GM12878 (cell line): Measurements from ENCODE around the gene SHC3.

Source experiments
- CTCF ChIP-seq, 3 experiments: IDR thresholded peaks in 2 of 3; conservative IDR thresholded peaks in 1 of 3; 2 replicates each; pipeline ENCODE4 v1.5.1; 2011; ENCODE audit warnings: low read depth in 3 of 3, low read length in 3 of 3, mild to moderate bottlenecking in 3 of 3, control low read depth in 2 of 3, moderate library complexity in 2 of 3, inconsistent platforms in 1 of 3, mixed read lengths in 1 of 3; ENCODE audit not compliant: control insufficient read depth in 2 of 3, insufficient read depth in 1 of 3; ENCODE audit errors: extremely low read depth in 1 of 3
- EZH2 ChIP-seq: IDR thresholded peaks from 2 replicates; pipeline ENCODE4 v1.6.1; 2012; ENCODE audit warnings: low read depth, mild to moderate bottlenecking, control low read depth, inconsistent platforms, low read length, borderline replicate concordance; ENCODE audit not compliant: control insufficient read depth
- JUNB ChIP-seq: IDR thresholded peaks from 2 replicates; pipeline ENCODE4 v1.6.1; 2016; ENCODE audit warnings: antibody characterized with exemption, mild to moderate bottlenecking
- JUND ChIP-seq: IDR thresholded peaks from 2 replicates; pipeline ENCODE4 v1.6.1; 2012; ENCODE audit warnings: low read depth, mild to moderate bottlenecking, low read length, improper control_type of control experiment, moderate library complexity
- MAX ChIP-seq: IDR thresholded peaks from 2 replicates; pipeline ENCODE4 v1.6.1; 2012; ENCODE audit warnings: low read depth, low read length, improper control_type of control experiment
- MYC ChIP-seq: IDR thresholded peaks from 2 replicates; pipeline ENCODE4 v1.6.1; 2011; ENCODE audit warnings: mild to moderate bottlenecking, low read length, moderate library complexity, inconsistent platforms; ENCODE audit not compliant: insufficient read depth, insufficient replicate concordance, insufficient read length, severe bottlenecking
- POLR2A ChIP-seq: IDR thresholded peaks from 2 replicates; pipeline ENCODE4 v1.6.1; 2011; ENCODE audit warnings: low read depth, mild to moderate bottlenecking, low read length
- POLR2AphosphoS5 ChIP-seq: IDR thresholded peaks from 2 replicates; pipeline ENCODE4 v1.6.1; 2011; ENCODE audit warnings: mild to moderate bottlenecking, low read length, inconsistent platforms
- SMAD1 ChIP-seq: fragments of 450-650 bp; IDR thresholded peaks from 2 replicates; pipeline ENCODE4 v1.6.1; 2018; ENCODE audit warnings: mild to moderate bottlenecking, low read depth; ENCODE audit not compliant: partially characterized antibody
- SMC3 ChIP-seq: IDR thresholded peaks from 2 replicates; pipeline ENCODE4 v1.6.1; 2011; ENCODE audit warnings: low read length, improper control_type of control experiment, borderline replicate concordance
- TF ChIP-seq, protein P1 (sequence below): fragments of 450-650 bp; IDR thresholded peaks from 2 replicates; pipeline ENCODE4 v1.6.1; 2017; ENCODE audit warnings: mild to moderate bottlenecking
- TF ChIP-seq, protein P2 (sequence below): IDR thresholded peaks from 2 replicates; pipeline ENCODE4 v1.6.1; 2012; ENCODE audit warnings: low read depth, low read length, improper control_type of control experiment

GRCh38 chr9:89160806-89161205 is 17.8 kb downstream of the SHC3 start:
- TF ChIP-seq EZH2 (no peak), SMAD1 (no peak), MYC (no peak), POLR2A (no peak), CTCF (IDR thresholded peaks at IDR 0.05 in 2 of 3, conservative IDR thresholded peaks at IDR 0.05 in 1 of 3; ENCODE audit: control insufficient read depth in 2 of 3, extremely low read depth in 1 of 3, insufficient read depth in 1 of 3, low read depth in 3 of 3, low read length in 3 of 3) (no peak), MAX (no peak), JUND (no peak), POLR2AphosphoS5 (no peak), JUNB (no peak), SMC3 (no peak)
- TF ChIP-seq, protein P1, sequence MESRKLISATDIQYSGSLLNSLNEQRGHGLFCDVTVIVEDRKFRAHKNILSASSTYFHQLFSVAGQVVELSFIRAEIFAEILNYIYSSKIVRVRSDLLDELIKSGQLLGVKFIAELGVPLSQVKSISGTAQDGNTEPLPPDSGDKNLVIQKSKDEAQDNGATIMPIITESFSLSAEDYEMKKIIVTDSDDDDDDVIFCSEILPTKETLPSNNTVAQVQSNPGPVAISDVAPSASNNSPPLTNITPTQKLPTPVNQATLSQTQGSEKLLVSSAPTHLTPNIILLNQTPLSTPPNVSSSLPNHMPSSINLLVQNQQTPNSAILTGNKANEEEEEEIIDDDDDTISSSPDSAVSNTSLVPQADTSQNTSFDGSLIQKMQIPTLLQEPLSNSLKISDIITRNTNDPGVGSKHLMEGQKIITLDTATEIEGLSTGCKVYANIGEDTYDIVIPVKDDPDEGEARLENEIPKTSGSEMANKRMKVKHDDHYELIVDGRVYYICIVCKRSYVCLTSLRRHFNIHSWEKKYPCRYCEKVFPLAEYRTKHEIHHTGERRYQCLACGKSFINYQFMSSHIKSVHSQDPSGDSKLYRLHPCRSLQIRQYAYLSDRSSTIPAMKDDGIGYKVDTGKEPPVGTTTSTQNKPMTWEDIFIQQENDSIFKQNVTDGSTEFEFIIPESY = no peak
- TF ChIP-seq, protein P2, sequence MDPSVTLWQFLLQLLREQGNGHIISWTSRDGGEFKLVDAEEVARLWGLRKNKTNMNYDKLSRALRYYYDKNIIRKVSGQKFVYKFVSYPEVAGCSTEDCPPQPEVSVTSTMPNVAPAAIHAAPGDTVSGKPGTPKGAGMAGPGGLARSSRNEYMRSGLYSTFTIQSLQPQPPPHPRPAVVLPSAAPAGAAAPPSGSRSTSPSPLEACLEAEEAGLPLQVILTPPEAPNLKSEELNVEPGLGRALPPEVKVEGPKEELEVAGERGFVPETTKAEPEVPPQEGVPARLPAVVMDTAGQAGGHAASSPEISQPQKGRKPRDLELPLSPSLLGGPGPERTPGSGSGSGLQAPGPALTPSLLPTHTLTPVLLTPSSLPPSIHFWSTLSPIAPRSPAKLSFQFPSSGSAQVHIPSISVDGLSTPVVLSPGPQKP = no peak
